Psoas muscle (tissue), 8 donors: ENCODE results near the gene KSR1. TPM values are rescaled to one million over a fixed set of nuclear protein-coding genes. Genes with fewer than 3 reads are reported as not detected.

ENCODE experiments used
- ATAC-seq, 4 donors: fragments of 200-7000 bp; cut with Tn5 transposase; one replicate each; pipeline ENCODE4 v1.9.1; 2020; ENCODE audit warnings: moderate library complexity in 3 of 4, mild to moderate bottlenecking in 2 of 4
- DNase-seq, 2 donors: peaks; one replicate each; pipeline ENCODE4 v3.0.0-alpha.2; 2020
- H3K27ac ChIP-seq: fragments of 200-600 bp; one replicate; pipeline ENCODE4 v1.8.0; 2022
- H3K27me3 ChIP-seq, 3 donors: fragments of 200-600 bp in 1 of 3; one replicate each; pipeline versions ENCODE4 v1.6.1 to v1.8.0; 2013 to 2022; ENCODE audit warnings: low read length in 2 of 3, mild to moderate bottlenecking in 2 of 3, moderate library complexity in 1 of 3; ENCODE audit not compliant: insufficient read depth in 3 of 3
- H3K36me3 ChIP-seq, 2 donors: fragments of 200-600 bp in 1 of 2; one replicate each; pipeline versions ENCODE4 v1.6.1 to v1.8.0; 2013 to 2022; ENCODE audit warnings: low read depth in 1 of 2, mild to moderate bottlenecking in 1 of 2, moderate library complexity in 1 of 2; ENCODE audit not compliant: insufficient read depth in 1 of 2
- H3K4me1 ChIP-seq: fragments of 200-600 bp; one replicate; pipeline ENCODE4 v1.8.0; 2022
- H3K4me3 ChIP-seq: fragments of 200-600 bp; one replicate; pipeline ENCODE4 v1.8.0; 2022; ENCODE audit warnings: mild to moderate bottlenecking
- H3K9me3 ChIP-seq: fragments of 200-600 bp; one replicate; pipeline ENCODE4 v1.8.0; 2022
- CTCF ChIP-seq: fragments of 200-600 bp; IDR thresholded peaks from one replicate; pipeline ENCODE4 v1.8.0; 2022; ENCODE audit warnings: antibody characterized with exemption
- WGBS, 3 donors: extraction: QIAGEN DNeasy Blood & Tissue Kit; methylation state at CpG; one replicate each; pipeline versions ENCODE4 v1.1.6 to v1.1.7; 2013; 5-methylcytosine and 5-hydroxymethylcytosine counted together
- intact Hi-C, 2 donors: fragments of 100-400 bp; cut with DNase I; formaldehyde crosslinking; loops; one replicate each; pipeline versions ENCODE4 v1.11.0 to v1.14.2; 2022
- polyA plus RNA-seq, 3 donors: library from polyadenylated mRNA; stranded (reverse); fragments of 200-250 nt; gene quantifications; one replicate each; pipeline ENCODE4 v1.2.3, GENCODE V29; 2013
- total RNA-seq, 4 donors: library from RNA; stranded (reverse); fragmentation: NEBNext Ultra II Directional in 2 of 4; extraction: Animal tissue kit (Norgen Biotek cat#: 25700) in 2 of 4; gene quantifications; one replicate each; pipeline versions ENCODE4 v1.2.1 to v1.2.4, GENCODE V29; 2021 to 2023
- donor health status: healthy with polysubstance abuse.
- donor health status: DM: no; HTN: no; CAD: no; lungs with moderate emphysema.
- donor health status: Bipolar disorder and iron deficiency.
- donor health status: healthy.
- donor health status: DM: yes; HTN: yes; CAD: no.
- donor health status: DM: no; HTN: no; CAD: no.
- donor health status: DM: no; HTN: no; CAD: no.
- donor health status: DM: yes; HTN: yes; CAD: no.

Gene KSR1
- total and polyA plus RNA-seq, 7 donors = 7.8 to 93.0 (median 46.5) TPM

GRCh38 chr17:27545562-27546229, 89.4 kb downstream of the KSR1 start:
- intact Hi-C loops = no loop called here
- Histone ChIP-seq H3K36me3 (no peaks in the 10 kb centered on the region), H3K27me3 (no peaks in the 10 kb centered on the region), H3K4me1 (peaks cover 4% of the 10 kb centered on the region), H3K4me3 (no peak overlapping the region), H3K9me3 (no peaks in the 10 kb centered on the region), H3K27ac (no peak overlapping the region)
- no peak for ATAC-seq
- WGBS, 3 donors = 80 to 84% (median 82%) methylated on average over 8 of the region's 8 CpGs
- TF ChIP-seq CTCF = no peak
- no peak for DNase-seq

- intact Hi-C loops = no loop called here
- H3K27ac ChIP-seq = no peak overlapping the region
- no peak for ATAC-seq
These were observed 90.5 kb downstream of the KSR1 start for GRCh38 chr17:27546624-27547300.

GRCh38 chr17:27547301-27547683, 91.0 kb downstream of the KSR1 start:
- Histone ChIP-seq H3K9me3 (no peaks in the 10 kb centered on the region), H3K4me1 (no peaks in the 10 kb centered on the region), H3K36me3 (no peaks in the 10 kb centered on the region), H3K27me3 (no peaks in the 10 kb centered on the region), H3K4me3 (no peak overlapping the region), H3K27ac (no peak overlapping the region)
- intact Hi-C loops = no loop called here
- ATAC-seq (no peak), DNase-seq (no peak)
- no peak for TF ChIP-seq CTCF
- WGBS, 3 donors = 56 to 86% (median 84%) methylated on average over 4 of the region's 4 CpGs

More at GRCh38 chr17:27546624-27547300, 90.5 kb downstream of the KSR1 start:
- no peaks in the 10 kb centered on the region for H3K27me3 ChIP-seq
- H3K4me1 ChIP-seq = no peaks in the 10 kb centered on the region
- H3K36me3 ChIP-seq = no peaks in the 10 kb centered on the region
- no peak for TF ChIP-seq CTCF
- H3K4me3 ChIP-seq = no peak overlapping the region
- DNase-seq = no peak
- WGBS, 3 donors = 81 to 86% (median 81%) methylated on average over 7 of the region's 7 CpGs
- no peaks in the 10 kb centered on the region for H3K9me3 ChIP-seq

- DNase-seq (no peak), ATAC-seq (no peak)
- no peak for TF ChIP-seq CTCF
- Histone ChIP-seq H3K9me3 (no peaks in the 10 kb centered on the region), H3K27me3 (no peaks in the 10 kb centered on the region), H3K36me3 (no peaks in the 10 kb centered on the region), H3K4me1 (peaks cover 6% of the 10 kb centered on the region), H3K4me3 (no peak overlapping the region), H3K27ac (no peak overlapping the region)
- WGBS, 3 donors = 96 to 97% (median 96%) methylated on average over 7 of the region's 7 CpGs
- intact Hi-C loops = no loop called here
These were observed 92.1 kb downstream of the KSR1 start for GRCh38 chr17:27548369-27548768.
